A204.1 (cell line): ENCODE measurements around the gene GUCY2C.

Experiments
- FAIRE-seq: peaks from 2 replicates; lab custom pipeline; 2012; peaks lifted over from hg19 to GRCh38; lab: Jason Lieb, UNC

GUCY2C gene

GRCh38 chr12:14567351-14568162 is 128.8 kb downstream of the GUCY2C start, which contains the start of gene PLBD1:
PLBD1 (minus strand) TSS chr12:14567883; CDS start chr12:14567696, 187 bp downstream.
- no peak for FAIRE-seq

- no peak for FAIRE-seq
These were observed 132.0 kb downstream of the GUCY2C start for GRCh38 chr12:14564336-14564959.

GRCh38 chr12:14563046-14563445 is 133.4 kb downstream of the GUCY2C start:
- FAIRE-seq, result no peak
